ENCODE measurements around the gene ATP5F1D. TPM values are rescaled to one million over a fixed set of nuclear protein-coding genes. Genes with fewer than 3 reads are reported as not detected.

Gene ATP5F1D
- total and polyA plus RNA-seq, 2 donors (not counting 3 experiments of a cell fraction or from before 2014, with no cell fraction given), result 167 to 192 TPM

- no peak overlapping the region for H3K9ac ChIP-seq (replicated peaks; ENCODE audit: extremely low read depth, insufficient read depth, low read length)
- no peak for FAIRE-seq
Measured at GRCh38 chr19:1210227-1210538, 31.4 kb upstream of the ATP5F1D start.

More at GRCh38 chr19:1210227-1210538, 31.4 kb upstream of the ATP5F1D start:
- Histone ChIP-seq H2AFZ (ENCODE audit: low read depth, low read length) (no peak overlapping the region), H3K27ac (ENCODE audit: insufficient read depth, low read depth, low read length) (no peak overlapping the region), H3K27me3 (ENCODE audit: control insufficient read depth in 2 of 2, insufficient read depth in 2 of 2, low read length in 2 of 2) (no peaks in the 10 kb centered on the region), H3K36me3 (ENCODE audit: control insufficient read depth in 2 of 2, extremely low read depth in 1 of 2, insufficient read depth in 2 of 2, low read length in 2 of 2) (peaks cover 0 to 4% of the 10 kb centered on the region in 2 experiments), H3K4me3 (replicated peaks in 1 of 3; ENCODE audit: insufficient read depth in 1 of 3, low read depth in 1 of 3, low read length in 3 of 3) (no peak overlapping the region), H3K9me1 (replicated peaks; ENCODE audit: control insufficient read depth, extremely low read depth, insufficient read depth, low read length) (no peaks in the 10 kb centered on the region), H3K4me1 (ENCODE audit: control insufficient read depth, extremely low read depth, insufficient read depth, low read length) (peaks cover 33% of the 10 kb centered on the region), H3K9me3 (replicated peaks; ENCODE audit: control insufficient read depth, insufficient read depth, low read length) (no peaks in the 10 kb centered on the region), H4K20me1 (replicated peaks; ENCODE audit: control insufficient read depth, extremely low read depth, insufficient read depth, low read length) (no peaks in the 10 kb centered on the region), H3K4me2 (ENCODE audit: insufficient read depth, low read length) (no peak overlapping the region), H3K79me2 (ENCODE audit: control insufficient read depth, insufficient read depth, low read length) (peaks cover 78% of the 10 kb centered on the region)
- no TSS peak for BruUV-seq (replicated peaks)
- intact Hi-C loops (cut with micrococcal nuclease) (no loop called here), dilution Hi-C loops (cut with MboI; ENCODE audit: extremely low pct_ligation_motif_present, low sequenced_read_pairs) (no loop called here)
- DNase-seq (ENCODE audit: low read depth, low spot score), result no peak
- POLR2A ChIA-PET, result no interaction called here
- CTCF ChIA-PET, result no interaction called here
- TF ChIP-seq EZH2 (IDR thresholded peaks at IDR 0.05; ENCODE audit: borderline replicate concordance, low read depth, low read length, severe bottlenecking) (no peak), POLR2A (IDR thresholded peaks at IDR 0.05; ENCODE audit: low read depth, low read length) (no peak), FOS (IDR thresholded peaks at IDR 0.05; ENCODE audit: borderline replicate concordance, insufficient read depth, low read length) (no peak), MYC (IDR thresholded peaks at IDR 0.05; ENCODE audit: low read depth, low read length) (no peak), GATA2 (IDR thresholded peaks at IDR 0.05; ENCODE audit: insufficient read depth, insufficient read length, low read depth, low read length) (no peak), JUN (IDR thresholded peaks at IDR 0.05; ENCODE audit: borderline replicate concordance, insufficient read depth, insufficient read length, low read depth) (no peak), MAX (IDR thresholded peaks at IDR 0.05; ENCODE audit: insufficient read depth, insufficient read length) (no peak), POLR2AphosphoS5 (IDR thresholded peaks at IDR 0.05; ENCODE audit: insufficient read depth, low read depth, low read length) (no peak)
- TF ChIP-seq, protein P1, sequence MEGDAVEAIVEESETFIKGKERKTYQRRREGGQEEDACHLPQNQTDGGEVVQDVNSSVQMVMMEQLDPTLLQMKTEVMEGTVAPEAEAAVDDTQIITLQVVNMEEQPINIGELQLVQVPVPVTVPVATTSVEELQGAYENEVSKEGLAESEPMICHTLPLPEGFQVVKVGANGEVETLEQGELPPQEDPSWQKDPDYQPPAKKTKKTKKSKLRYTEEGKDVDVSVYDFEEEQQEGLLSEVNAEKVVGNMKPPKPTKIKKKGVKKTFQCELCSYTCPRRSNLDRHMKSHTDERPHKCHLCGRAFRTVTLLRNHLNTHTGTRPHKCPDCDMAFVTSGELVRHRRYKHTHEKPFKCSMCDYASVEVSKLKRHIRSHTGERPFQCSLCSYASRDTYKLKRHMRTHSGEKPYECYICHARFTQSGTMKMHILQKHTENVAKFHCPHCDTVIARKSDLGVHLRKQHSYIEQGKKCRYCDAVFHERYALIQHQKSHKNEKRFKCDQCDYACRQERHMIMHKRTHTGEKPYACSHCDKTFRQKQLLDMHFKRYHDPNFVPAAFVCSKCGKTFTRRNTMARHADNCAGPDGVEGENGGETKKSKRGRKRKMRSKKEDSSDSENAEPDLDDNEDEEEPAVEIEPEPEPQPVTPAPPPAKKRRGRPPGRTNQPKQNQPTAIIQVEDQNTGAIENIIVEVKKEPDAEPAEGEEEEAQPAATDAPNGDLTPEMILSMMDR (IDR thresholded peaks at IDR 0.05; ENCODE audit: extremely low read depth in 1 of 2, insufficient read depth in 1 of 2, low read depth in 1 of 2, low read length in 2 of 2), result no peak

Data from endothelial cell of umbilical vein (primary cell).